Measurements from ENCODE around the gene URB1.

DNA sequence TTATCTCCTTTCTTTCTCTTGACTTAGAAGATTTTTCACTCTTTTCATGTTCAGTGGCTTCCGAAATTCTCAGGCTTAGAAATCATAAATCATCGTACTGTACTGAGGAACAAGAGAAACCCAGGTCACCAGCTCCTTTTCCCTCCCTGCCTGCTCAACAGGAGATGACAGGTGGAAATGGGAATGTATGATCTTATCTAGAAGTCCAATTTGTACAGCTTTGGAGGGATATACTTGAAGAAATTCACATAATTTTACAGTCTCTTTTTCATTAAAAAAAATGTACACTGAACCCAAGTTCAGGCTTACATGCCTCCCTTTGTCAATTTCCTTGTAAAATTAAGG, 31.4 kb upstream of the URB1 start:
- TF ChIP-seq BRF1 (IDR thresholded peaks at IDR 0.05; ENCODE audit: borderline replicate concordance, extremely low read depth, insufficient read length) (no peak), NFRKB (IDR thresholded peaks at IDR 0.05; ENCODE audit: low read depth) (no peak)
- TF ChIP-seq, protein P1, sequence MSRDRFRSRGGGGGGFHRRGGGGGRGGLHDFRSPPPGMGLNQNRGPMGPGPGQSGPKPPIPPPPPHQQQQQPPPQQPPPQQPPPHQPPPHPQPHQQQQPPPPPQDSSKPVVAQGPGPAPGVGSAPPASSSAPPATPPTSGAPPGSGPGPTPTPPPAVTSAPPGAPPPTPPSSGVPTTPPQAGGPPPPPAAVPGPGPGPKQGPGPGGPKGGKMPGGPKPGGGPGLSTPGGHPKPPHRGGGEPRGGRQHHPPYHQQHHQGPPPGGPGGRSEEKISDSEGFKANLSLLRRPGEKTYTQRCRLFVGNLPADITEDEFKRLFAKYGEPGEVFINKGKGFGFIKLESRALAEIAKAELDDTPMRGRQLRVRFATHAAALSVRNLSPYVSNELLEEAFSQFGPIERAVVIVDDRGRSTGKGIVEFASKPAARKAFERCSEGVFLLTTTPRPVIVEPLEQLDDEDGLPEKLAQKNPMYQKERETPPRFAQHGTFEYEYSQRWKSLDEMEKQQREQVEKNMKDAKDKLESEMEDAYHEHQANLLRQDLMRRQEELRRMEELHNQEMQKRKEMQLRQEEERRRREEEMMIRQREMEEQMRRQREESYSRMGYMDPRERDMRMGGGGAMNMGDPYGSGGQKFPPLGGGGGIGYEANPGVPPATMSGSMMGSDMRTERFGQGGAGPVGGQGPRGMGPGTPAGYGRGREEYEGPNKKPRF (IDR thresholded peaks at IDR 0.05; ENCODE audit: low read depth, low read length), result no peak
